Ecto neural progenitor cell (in vitro differentiated cells): ENCODE data around the gene THSD7A.
A peak's percentile ranks its signal among the peaks of the same experiment; 100 is the strongest.
"Not testable (repeated sequence)": the region's sequence is repeated elsewhere in the genome, so short reads cannot be mapped to it uniquely, and the experiment has no call there.

ENCODE experiments used
- DNase-seq: peaks from one replicate; pipeline ENCODE4 v3.0.0-alpha.2; 2018; ENCODE audit warnings: low spot score

The THSD7A gene

GRCh38 chr7:11587048-11587447, 244.9 kb downstream of the THSD7A start:
- DNase-seq: no peak

GRCh38 chr7:11584406-11585031, 247.5 kb downstream of the THSD7A start:
- DNase-seq: no peak

- no peak for DNase-seq
Measured at GRCh38 chr7:11579141-11579540, 252.9 kb downstream of the THSD7A start.

- no peak for DNase-seq
Measured at GRCh38 chr7:11576310-11576709, 255.7 kb downstream of the THSD7A start.

GRCh38 chr7:11573128-11573750, 258.8 kb downstream of the THSD7A start:
- DNase-seq: no peak

- DNase-seq: no peak
Measured at GRCh38 chr7:11570922-11571550, 261.0 kb downstream of the THSD7A start.

- DNase-seq: no peak
Measured at GRCh38 chr7:11570205-11570604, 261.8 kb downstream of the THSD7A start.

GRCh38 chr7:11567571-11567970, 264.4 kb downstream of the THSD7A start:
- no peak for DNase-seq

GRCh38 chr7:11557627-11558026, 274.4 kb downstream of the THSD7A start:
- peak; percentile 56 for DNase-seq

GRCh38 chr7:11552676-11553296, 279.2 kb downstream of the THSD7A start:
- DNase-seq: no peak

- no peak for DNase-seq
Measured at GRCh38 chr7:11551470-11551869, 280.5 kb downstream of the THSD7A start.

- DNase-seq: no peak
Measured at GRCh38 chr7:11548532-11548931, 283.5 kb downstream of the THSD7A start.

GRCh38 chr7:11541330-11541729, 290.7 kb downstream of the THSD7A start:
- DNase-seq: no peak

- no peak for DNase-seq
Measured at GRCh38 chr7:11540271-11540761, 291.7 kb downstream of the THSD7A start.

GRCh38 chr7:11539853-11540252, 292.1 kb downstream of the THSD7A start:
- DNase-seq: no peak

GRCh38 chr7:11538751-11539299, 293.2 kb downstream of the THSD7A start:
- no peak for DNase-seq

- no peak for DNase-seq
Measured at GRCh38 chr7:11533229-11533820, 298.7 kb downstream of the THSD7A start.

- no peak for DNase-seq
Measured at GRCh38 chr7:11529382-11529781, 302.6 kb downstream of the THSD7A start.

- no peak for DNase-seq
Measured at GRCh38 chr7:11527707-11528106, 304.3 kb downstream of the THSD7A start.

GRCh38 chr7:11524476-11525397, 307.3 kb downstream of the THSD7A start:
- no peak for DNase-seq

GRCh38 chr7:11521964-11522499, 310.0 kb downstream of the THSD7A start:
- DNase-seq: not testable (repeated sequence)
